Stimulated activated CD4-positive, alpha-beta T cell treated with anti-CD3 and anti-CD28 coated beads, Interleukin-2, amount 100 ng/mL, for 4 hours (primary cell): ENCODE data around the gene BTF3L4.

ENCODE experiments used
- DNase-seq: peaks from one replicate; pipeline ENCODE4 v3.0.0-alpha.2; 2020; ENCODE audit warnings: low read depth

The BTF3L4 gene

GRCh38 chr1:52123622-52124021, 67.5 kb downstream of the BTF3L4 start:
- DNase-seq: no peak

- no peak for DNase-seq
Observed at GRCh38 chr1:52125736-52126359, 69.8 kb downstream of the BTF3L4 start.

- DNase-seq: no peak
Observed at GRCh38 chr1:52127181-52128180, 71.4 kb downstream of the BTF3L4 start.

GRCh38 chr1:52139817-52140540, 83.9 kb downstream of the BTF3L4 start:
- peak; percentile 29 for DNase-seq
